Psoas muscle (tissue), 8 donors: ENCODE measurements around the gene EGR1. TPM values are rescaled to one million over a fixed set of nuclear protein-coding genes. Genes with fewer than 3 reads are reported as not detected.

ENCODE experiments used
- ATAC-seq, 4 donors: fragments of 200-7000 bp; cut with Tn5 transposase; one replicate each; pipeline ENCODE4 v1.9.1; 2020; ENCODE audit warnings: moderate library complexity in 3 of 4, mild to moderate bottlenecking in 2 of 4
- DNase-seq, 2 donors: peaks; one replicate each; pipeline ENCODE4 v3.0.0-alpha.2; 2020
- H3K27ac ChIP-seq: fragments of 200-600 bp; one replicate; pipeline ENCODE4 v1.8.0; 2022
- H3K27me3 ChIP-seq, 3 donors: fragments of 200-600 bp in 1 of 3; one replicate each; pipeline versions ENCODE4 v1.6.1 to v1.8.0; 2013 to 2022; ENCODE audit warnings: low read length in 2 of 3, mild to moderate bottlenecking in 2 of 3, moderate library complexity in 1 of 3; ENCODE audit not compliant: insufficient read depth in 3 of 3
- H3K36me3 ChIP-seq, 2 donors: fragments of 200-600 bp in 1 of 2; one replicate each; pipeline versions ENCODE4 v1.6.1 to v1.8.0; 2013 to 2022; ENCODE audit warnings: low read depth in 1 of 2, mild to moderate bottlenecking in 1 of 2, moderate library complexity in 1 of 2; ENCODE audit not compliant: insufficient read depth in 1 of 2
- H3K4me1 ChIP-seq: fragments of 200-600 bp; one replicate; pipeline ENCODE4 v1.8.0; 2022
- H3K4me3 ChIP-seq: fragments of 200-600 bp; one replicate; pipeline ENCODE4 v1.8.0; 2022; ENCODE audit warnings: mild to moderate bottlenecking
- H3K9me3 ChIP-seq: fragments of 200-600 bp; one replicate; pipeline ENCODE4 v1.8.0; 2022
- CTCF ChIP-seq: fragments of 200-600 bp; IDR thresholded peaks from one replicate; pipeline ENCODE4 v1.8.0; 2022; ENCODE audit warnings: antibody characterized with exemption
- WGBS, 3 donors: extraction: QIAGEN DNeasy Blood & Tissue Kit; methylation state at CpG; one replicate each; pipeline versions ENCODE4 v1.1.6 to v1.1.7; 2013; 5-methylcytosine and 5-hydroxymethylcytosine counted together
- intact Hi-C, 2 donors: fragments of 100-400 bp; cut with DNase I; formaldehyde crosslinking; loops; one replicate each; pipeline versions ENCODE4 v1.11.0 to v1.14.2; 2022
- polyA plus RNA-seq, 3 donors: library from polyadenylated mRNA; stranded (reverse); fragments of 200-250 nt; gene quantifications; one replicate each; pipeline ENCODE4 v1.2.3, GENCODE V29; 2013
- total RNA-seq, 4 donors: library from RNA; stranded (reverse); fragmentation: NEBNext Ultra II Directional in 2 of 4; extraction: Animal tissue kit (Norgen Biotek cat#: 25700) in 2 of 4; gene quantifications; one replicate each; pipeline versions ENCODE4 v1.2.1 to v1.2.4, GENCODE V29; 2021 to 2023
- donor health status: healthy with polysubstance abuse.
- donor health status: DM: no; HTN: no; CAD: no; lungs with moderate emphysema.
- donor health status: Bipolar disorder and iron deficiency.
- donor health status: healthy.
- donor health status: DM: yes; HTN: yes; CAD: no.
- donor health status: DM: no; HTN: no; CAD: no.
- donor health status: DM: no; HTN: no; CAD: no.
- donor health status: DM: yes; HTN: yes; CAD: no.

The EGR1 gene
- total and polyA plus RNA-seq, 7 donors, result 10.0 to 171 (median 34.8) TPM

GRCh38 chr5:138457531-138458275 is 7.6 kb upstream of the EGR1 start:
- WGBS, 3 donors, result 74 to 76% (median 75%) methylated on average over 12 of the region's 12 CpGs
- Histone ChIP-seq H3K9me3 (no peaks in the 10 kb centered on the region), H3K27ac (no peak overlapping the region), H3K4me1 (no peaks in the 10 kb centered on the region), H3K4me3 (no peak overlapping the region), H3K27me3 (no peaks in the 10 kb centered on the region), H3K36me3 (no peaks in the 10 kb centered on the region)
- intact Hi-C loops, result no loop called here
- DNase-seq (peak in 1 of 2 donors; percentile 7), ATAC-seq (no peak)
- no peak for TF ChIP-seq CTCF

GRCh38 chr5:138458384-138458783 is 6.9 kb upstream of the EGR1 start:
- no peaks in the 10 kb centered on the region for H3K36me3 ChIP-seq
- no peaks in the 10 kb centered on the region for H3K4me1 ChIP-seq
- intact Hi-C loops, result no loop called here
- no peaks in the 10 kb centered on the region for H3K9me3 ChIP-seq
- H3K4me3 ChIP-seq, result no peak overlapping the region
- no peak for TF ChIP-seq CTCF
- H3K27ac ChIP-seq, result no peak overlapping the region
- no peak for DNase-seq
- H3K27me3 ChIP-seq, result no peaks in the 10 kb centered on the region
- no peak for ATAC-seq
- 40 to 53% (median 52%) methylated on average over 8 to 11 of the region's 11 CpGs for WGBS, 3 donors

- TF ChIP-seq CTCF, result no peak
- ATAC-seq (no peak), DNase-seq (no peak)
- intact Hi-C loops, result no loop called here
- no peaks in the 10 kb centered on the region for H3K4me1 ChIP-seq
- H3K9me3 ChIP-seq, result no peaks in the 10 kb centered on the region
- WGBS, 3 donors, result 85 to 88% (median 87%) methylated on average over 8 to 9 of the region's 9 CpGs
- no peaks in the 10 kb centered on the region for H3K36me3 ChIP-seq
- H3K27ac ChIP-seq, result no peak overlapping the region
- no peak overlapping the region for H3K4me3 ChIP-seq
- no peaks in the 10 kb centered on the region for H3K27me3 ChIP-seq
Measured at GRCh38 chr5:138458856-138459255, 6.4 kb upstream of the EGR1 start.

GRCh38 chr5:138459311-138459933 is 5.9 kb upstream of the EGR1 start:
- no peak for ATAC-seq
- intact Hi-C loops, result no loop called here
- H3K4me1 ChIP-seq, result no peaks in the 10 kb centered on the region

More at GRCh38 chr5:138459311-138459933, 5.9 kb upstream of the EGR1 start:
- WGBS, 3 donors, result 66 to 73% (median 69%) methylated on average over 11 of the region's 11 CpGs
- H3K9me3 ChIP-seq, result no peaks in the 10 kb centered on the region
- no peak overlapping the region for H3K27ac ChIP-seq
- no peak overlapping the region for H3K4me3 ChIP-seq
- no peak for TF ChIP-seq CTCF
- peak in 1 of 2 donors; percentile 76 for DNase-seq
- no peaks in the 10 kb centered on the region for H3K27me3 ChIP-seq
- H3K36me3 ChIP-seq, result no peaks in the 10 kb centered on the region
